HG03280 (cell line): Measurements from ENCODE around the gene LOXL1.
A peak's percentile ranks its signal among the peaks of the same experiment; 100 is the strongest.
"Not testable (repeated sequence)": the region's sequence is repeated elsewhere in the genome, so short reads cannot be mapped to it uniquely, and the experiment has no call there.

ENCODE experiments used
- ATAC-seq: cut with Tn5 transposase; IDR thresholded peaks from one replicate; pipeline ENCODE4 v1.9.1; 2021; ENCODE audit warnings: mild to moderate bottlenecking, moderate library complexity; ENCODE audit not compliant: unreplicated experiment

LOXL1 gene

DNA sequence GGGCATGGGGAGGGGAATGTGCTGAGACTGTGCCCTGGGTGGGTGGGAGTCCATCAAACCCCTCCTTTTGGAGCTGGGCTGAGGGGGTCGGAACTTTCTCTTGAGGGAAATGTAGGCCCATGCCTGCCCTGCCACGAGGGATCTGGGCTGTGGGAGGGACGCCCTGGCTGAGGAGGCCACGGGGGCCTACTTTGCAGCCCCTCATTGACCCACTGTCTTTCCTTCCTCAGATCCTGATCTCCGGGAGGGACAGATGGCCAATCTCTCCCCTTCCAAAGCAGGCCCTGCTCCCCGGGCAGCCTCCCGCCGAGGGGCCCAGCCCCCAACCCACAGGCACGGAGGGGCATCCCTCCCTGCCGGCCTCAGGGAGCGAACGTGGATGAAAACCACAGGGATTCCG is 25.3 kb downstream of the LOXL1 start:
- no peak for ATAC-seq

DNA sequence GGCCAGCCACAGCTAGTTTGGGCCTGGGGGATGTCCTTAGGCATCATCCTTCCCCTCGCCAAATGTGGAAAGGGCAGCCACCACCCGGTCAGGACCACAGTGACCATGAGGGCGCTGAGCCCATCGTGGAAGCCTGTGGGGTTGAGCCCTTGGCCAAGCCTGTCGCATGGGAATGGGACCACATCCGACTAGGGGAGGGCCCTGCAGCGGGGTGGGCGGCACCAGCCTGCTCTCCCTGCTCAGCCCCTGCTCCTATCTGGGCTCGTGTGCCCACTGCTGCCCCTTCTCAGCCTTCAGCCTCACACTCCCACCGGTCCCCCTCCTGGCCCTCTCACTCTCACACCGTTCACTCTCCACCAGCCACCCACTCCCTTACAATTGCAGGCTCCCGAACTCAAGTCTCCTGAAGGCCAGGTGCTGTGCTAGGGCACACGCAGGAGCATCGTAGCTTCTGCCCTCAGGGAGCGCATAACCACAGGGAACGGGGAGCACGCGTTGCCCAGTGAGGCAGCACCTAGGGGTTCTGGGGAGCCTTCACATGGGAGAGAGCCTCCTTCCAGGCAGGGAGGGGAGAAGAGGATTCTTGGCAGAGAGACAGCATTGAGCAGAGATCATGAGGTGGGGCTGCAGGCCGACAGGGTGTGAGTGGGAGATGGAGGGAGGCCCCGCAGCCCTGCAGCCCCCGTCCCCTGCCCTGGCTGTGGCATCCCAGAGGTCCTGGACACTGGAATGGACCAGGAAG is 26.1 kb downstream of the LOXL1 start:
- no peak for ATAC-seq

DNA sequence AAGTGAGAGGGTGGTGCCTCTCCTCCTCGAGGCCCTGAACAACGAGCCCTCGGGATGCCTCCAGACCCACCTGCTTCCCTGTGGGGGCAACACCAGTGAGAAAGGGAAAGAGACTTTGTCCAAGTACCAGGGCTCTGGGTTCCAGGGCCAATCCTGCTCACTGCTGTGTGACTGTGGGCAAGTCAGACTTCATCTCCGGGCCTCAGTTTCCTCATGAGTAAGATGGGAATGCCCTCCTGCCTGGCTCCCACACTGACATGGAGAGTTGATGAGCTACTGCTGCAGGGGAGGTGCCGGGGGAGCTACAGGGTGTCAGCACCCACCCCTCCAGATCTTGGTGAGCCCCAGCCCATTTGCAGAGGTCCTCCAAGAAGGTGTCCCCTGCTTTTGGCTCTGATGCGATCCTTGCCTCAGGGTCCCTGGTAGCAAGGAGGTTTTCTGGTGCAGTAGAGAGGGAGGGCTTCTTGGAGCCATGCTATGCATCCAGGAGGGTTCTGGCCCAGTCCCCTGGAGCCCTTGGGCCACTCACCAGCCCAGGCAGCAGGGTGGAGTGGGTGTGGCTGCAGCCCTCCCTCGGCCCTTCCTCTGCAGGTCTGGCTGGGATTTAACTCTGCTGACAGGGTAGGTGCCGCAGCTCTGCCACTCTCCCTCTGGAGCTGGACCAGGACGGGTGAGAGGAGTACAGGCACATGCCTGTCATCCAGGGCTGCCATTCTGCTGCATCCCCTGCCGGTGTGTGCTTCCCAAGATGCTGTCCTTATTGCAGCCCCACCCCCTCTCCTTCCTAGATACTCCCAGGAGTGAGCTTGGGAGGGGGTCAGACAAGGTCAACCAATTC is 26.9 kb downstream of the LOXL1 start:
- no peak for ATAC-seq

DNA sequence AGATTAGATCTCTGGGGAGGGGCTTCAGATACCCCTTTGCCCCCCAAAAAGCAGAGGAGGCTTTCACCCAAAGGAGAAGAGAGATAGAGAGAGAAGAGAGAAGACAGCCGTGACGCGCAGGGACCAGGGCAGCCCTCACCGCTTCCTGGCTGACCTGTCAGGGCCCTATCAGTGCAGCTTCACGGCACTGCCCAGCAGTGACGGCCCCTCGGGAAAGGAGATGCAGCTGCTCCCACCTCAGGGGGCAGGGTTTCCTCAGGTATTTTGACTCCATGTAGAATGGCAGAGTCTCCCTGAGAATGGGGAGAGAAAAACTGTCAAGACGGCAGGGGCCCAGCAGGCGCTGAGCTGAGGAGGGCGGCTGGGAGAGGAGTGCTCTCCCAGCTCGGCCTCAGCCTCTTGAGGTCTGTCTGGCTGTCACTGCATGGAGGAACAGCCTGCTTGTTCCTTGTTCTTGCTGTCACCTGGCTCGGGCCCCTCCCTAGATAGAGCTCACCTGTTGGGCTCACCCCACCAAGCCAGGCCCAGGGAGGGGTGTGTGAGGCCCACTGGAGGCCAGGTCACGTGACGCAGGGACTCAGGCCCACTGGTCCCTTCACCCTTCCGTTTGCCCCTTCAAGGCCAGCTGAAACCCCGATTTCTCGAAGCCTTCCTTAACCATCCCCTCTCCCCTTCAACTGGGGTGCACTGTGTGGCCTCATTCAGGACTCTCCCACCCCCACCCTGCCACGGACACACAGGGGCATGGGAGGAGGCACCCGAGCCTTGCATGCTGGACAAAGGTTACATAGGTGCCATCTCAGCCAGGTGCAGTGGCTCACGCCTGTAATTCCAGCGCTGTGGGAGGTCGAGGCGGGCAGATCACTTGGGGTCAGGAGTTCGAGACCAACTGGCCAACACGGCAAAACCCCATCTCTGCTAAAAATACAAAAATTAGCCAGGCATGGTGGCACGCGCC is 28.2 kb downstream of the LOXL1 start:
- no peak for ATAC-seq

DNA sequence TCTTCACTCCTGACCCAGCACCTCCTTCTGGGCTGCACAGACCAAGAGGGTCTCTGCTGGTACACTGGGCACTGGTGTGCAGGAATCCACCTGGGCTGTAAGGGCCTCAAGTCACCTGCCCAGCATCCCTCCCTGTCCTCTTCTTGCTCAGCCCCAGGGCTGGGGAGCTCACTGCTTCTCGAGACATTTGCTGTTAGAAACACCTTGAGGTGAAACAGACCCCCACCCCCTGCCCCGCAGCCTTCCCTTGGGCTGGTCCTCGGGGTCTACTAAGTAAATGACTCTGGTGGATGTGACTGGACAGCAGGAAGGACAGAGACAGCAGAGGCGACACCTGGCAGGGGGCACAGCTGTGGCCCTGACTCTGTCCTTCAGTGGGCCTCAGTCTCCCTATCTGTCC is 29.1 kb downstream of the LOXL1 start:
- ATAC-seq, result no peak

DNA sequence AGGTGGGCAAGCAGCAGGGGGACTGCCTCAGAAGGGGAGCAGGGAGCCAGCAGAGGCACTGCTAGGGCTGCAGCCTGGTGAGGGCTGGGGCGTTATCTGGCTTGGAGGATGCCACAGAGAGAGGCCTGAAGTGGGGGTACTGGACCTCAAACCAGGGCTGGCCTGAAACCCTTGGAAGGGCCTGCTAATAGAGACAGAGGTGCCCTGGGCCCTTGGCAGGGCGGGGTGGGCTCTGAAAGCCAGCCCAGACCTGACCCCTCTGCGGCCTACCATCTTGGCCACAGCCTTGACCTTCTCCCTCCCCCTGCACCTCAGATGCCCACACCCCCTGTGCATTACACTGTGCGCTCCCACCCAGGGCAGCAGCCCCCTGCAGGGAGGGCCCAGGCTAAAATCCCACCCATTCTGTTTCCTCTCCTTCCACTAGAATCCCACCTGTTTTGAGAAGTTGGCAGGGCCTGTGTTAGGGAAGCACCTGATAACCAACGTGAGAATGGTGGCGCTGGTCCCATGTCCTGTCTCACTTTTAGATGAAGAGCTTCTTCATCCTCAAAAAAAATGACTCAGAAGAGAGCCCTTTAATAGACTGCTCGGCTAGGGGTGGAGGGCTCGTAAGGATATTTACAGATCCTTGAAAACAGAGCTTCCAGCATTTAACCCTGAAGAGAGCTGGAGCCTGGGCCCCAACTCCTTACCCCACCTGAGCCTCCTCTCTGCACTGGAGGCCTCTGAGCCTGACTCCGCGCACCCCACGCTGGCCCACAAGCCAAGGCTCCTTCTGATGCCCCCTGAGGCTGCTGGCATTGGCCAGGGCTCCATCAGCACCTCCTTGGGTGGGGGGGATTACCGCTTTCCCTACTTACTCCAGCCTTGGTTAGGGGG is 29.8 kb downstream of the LOXL1 start:
- no peak for ATAC-seq

DNA sequence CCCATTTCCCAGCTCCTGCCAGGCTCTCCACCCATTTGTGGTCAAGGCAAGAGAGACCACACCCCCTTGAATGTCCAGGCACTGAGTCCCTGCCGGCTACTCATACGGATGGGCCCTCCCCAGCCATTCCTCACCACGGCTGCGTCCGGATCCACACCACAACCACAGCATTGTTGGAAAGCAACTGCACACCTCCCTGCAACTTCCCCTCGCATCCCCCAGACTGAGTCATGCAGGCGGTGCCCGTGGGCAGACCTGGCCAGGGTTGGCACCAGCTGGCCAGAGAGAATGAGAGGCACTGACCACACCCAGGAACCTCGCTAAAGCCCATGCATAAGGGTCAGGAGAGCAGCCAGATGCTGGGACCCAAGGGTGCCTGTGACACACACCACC is 30.5 kb downstream of the LOXL1 start:
- ATAC-seq, result no peak

DNA sequence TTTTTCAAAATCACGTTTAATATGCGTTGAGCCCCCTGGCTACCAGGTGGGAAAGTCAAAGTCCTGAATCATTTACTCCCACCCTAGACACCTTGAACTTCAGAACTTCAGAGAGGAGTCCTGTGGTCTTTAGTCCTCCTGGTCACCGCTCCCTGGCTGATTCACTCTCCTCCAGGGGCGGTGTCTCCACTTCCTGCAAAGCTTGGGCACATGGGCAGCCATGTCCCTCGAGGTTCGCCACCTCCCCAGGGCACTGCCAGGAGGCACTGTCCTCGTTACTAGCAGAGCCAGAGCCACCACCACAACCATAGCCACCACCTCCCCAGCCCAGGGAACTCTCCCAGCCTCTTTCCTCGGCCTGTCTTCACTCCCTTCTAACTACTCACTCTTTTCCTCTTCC is 31.0 kb downstream of the LOXL1 start:
- ATAC-seq, result no peak

DNA sequence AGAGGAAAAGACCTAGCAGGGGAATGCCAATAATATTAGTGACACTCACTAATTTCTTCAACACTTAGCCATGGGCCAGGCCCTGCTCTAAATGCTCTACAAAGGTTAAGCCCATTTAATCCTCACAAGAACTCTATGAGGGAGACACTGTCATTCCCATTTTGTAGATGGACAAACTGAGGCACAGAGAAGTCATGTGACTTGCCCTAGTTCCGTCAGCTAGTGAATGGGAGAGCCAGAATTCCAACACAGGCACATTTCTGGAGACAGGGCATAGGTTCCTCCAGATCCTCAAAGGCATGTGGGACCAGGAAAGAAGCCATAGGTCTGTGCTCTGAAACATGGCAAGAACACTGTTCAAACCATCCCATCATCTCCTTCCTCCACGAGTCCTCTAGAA is 31.5 kb downstream of the LOXL1 start:
- ATAC-seq, result no peak

DNA sequence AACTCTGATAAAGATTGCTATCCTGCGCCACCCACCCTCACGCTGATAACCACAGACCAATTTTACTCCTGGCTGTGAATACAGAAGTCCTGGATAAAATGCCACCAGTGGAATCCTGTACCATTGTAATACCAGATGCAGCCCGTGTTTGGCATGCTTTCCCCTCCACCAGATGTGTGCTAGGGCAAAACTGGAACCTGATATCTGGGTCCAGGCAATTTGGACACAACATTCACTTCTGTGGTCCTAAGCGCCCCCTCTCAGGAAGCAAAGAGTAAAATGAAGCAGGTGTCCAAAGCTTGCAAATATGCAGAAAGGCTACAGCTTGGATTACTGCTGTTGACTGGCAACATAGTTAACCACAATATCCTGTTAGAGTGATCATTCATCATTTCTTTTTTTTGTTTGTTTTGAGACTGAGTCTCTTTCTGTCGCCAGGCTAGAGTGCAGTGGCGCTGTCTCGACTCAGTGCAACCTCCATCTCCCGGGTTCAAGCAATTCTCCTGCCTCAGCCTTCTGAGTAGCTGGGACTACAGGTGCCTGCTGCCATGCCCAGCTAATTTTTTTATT is 32.8 kb downstream of the LOXL1 start:
- ATAC-seq, result no peak

DNA sequence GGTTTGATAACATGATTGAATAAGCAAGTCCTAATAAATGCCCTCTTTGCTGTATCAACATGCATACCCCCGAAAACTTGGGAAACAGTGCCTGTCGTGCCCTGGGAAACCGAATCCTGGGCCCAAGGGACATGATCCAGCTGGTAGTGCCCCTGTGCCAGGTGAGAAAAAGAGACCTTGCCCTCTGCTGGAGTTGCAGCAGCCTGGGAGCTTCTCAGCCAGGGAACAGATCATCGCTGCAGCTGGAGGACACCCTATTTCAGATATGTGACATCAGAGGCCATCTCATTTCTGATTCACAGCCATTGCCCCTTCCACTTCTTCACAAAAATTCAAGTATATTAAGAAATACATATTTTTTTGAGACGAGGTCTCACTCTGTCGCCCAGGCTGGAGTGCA is 33.5 kb downstream of the LOXL1 start:
- no peak for ATAC-seq

DNA sequence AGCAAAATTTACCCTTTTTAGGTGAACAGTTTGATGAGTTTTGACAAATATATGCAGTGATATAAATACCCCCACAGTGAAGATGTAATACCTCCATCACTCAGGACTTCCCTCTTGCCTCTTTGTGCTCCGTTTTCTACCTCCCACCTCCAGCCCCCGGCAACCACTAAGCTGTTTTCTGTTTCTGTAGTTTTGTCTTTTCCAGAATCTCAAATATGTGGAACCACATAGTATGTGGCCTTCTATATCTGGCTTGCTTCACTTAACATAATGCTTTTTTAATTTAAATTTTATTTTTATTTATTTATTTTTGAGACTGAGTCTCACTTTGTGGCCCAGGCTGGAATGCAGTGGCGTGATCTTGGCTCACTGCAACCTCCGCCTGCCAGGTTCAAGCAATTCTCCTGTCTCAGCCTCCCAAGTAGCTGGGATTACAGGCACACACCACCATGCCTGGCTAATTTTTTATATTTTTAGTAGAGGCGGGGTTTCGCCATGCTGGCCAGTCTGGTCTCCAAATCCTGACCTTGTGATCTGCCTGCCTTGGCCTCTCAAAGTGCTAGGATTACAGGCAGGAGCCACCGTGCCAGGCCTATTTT is 34.3 kb downstream of the LOXL1 start:
- ATAC-seq, result not testable (repeated sequence)

DNA sequence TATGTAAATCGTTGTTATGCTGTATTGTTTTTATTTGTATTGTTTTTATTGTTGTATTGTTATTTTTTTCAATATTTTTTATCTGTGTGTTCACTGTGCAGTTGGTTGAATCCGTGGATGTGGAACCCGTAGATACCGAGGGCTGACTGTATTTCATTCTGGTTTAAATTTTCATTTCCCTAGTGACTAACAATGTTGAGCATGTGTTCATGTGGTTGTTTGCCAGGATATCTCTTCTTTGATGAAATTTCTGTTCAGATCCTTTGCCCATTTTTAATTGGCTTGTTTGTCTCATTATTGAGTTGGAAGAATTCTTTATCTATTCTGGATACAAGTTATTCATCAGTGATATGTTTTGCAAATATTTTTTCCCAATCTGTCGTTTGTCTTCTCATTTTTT is 36.2 kb downstream of the LOXL1 start:
- no peak for ATAC-seq

DNA sequence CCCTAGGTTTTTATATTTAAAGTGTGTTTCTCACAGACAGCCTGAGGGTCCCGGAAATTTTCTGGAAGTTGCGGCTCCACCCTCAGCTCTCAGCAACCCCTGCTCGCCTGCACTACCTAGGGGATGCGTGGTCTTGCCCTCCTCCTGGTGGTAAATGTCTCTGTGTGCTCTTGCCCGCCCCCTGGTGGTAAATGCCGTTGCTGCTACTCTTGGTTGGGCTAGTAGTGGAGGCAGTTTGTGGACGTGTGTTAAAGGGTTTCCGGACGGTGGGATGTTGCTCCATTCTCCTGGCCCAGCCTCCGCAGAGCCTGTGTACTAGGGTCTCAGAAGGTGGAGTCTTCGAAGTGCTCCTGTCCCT is 38.5 kb downstream of the LOXL1 start:
- peak; percentile 72 for ATAC-seq

DNA sequence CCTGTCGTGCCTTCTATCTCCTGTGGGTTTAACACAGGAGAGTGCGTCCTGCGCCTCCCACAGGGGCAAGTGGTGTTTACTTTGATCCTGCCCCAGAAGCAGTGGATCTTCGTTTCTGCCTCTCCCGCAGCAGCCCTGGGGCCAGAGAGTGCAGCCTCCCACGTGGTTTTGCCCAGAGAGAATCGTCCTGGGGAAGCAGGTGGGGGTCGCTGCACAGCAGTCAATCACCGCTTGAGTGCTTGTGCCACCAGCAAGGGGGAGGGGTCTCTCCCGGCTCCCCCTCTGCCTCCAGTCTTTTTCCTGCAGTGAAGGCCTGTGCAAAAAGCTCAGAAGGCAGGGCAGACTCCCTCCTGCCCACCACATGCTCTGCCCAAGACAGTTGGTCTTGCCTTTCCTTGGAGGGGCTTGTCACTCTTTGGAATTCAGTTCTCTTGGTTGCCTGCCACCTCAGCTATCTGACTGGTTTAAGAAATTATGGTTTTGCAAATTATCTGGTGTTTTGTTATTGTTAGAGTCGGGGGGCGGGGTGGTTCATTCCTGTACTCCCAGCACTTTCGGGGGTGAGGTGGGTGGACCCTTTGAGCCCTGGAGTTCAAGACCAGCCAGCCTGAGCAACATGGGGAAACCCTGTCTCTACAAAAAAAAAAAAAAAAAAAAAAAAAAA is 39.0 kb downstream of the LOXL1 start:
- peak; percentile 32 for ATAC-seq

DNA sequence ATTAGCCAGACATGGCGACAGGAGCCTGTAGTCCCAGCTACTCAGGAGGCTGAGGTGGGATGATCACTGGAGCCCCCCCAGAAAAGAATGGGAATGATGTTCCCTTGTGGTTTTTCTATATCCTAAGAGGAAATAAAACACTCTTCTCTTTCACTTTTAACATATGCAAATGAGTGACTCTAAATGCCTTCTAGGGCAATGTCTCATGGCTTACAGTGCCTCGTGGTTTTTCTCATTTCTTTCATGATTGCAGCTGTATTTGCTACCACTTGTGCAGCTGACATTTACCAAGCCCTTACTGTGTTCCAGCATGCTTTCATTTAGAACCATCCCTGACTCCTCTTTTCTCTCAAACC is 39.5 kb downstream of the LOXL1 start:
- ATAC-seq, result no peak

DNA sequence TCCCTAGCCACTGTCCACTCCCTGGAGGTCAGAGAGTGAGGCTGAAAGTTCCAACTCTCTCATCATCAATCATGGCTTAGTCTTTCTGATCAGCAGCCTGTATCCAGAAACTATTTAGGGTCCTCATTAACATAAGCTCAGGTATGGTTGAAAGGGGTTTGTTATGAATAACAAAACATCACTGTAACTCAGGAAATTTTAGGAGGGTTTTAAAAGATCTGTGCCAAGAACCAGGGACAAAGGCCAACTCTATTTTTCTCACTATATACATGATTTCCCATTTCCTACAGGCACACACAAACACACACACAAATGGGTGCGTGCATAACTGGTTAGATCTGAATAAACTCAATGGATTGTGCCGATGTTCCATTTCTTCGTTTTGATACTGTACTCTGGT is 42.2 kb downstream of the LOXL1 start:
- ATAC-seq, result no peak

DNA sequence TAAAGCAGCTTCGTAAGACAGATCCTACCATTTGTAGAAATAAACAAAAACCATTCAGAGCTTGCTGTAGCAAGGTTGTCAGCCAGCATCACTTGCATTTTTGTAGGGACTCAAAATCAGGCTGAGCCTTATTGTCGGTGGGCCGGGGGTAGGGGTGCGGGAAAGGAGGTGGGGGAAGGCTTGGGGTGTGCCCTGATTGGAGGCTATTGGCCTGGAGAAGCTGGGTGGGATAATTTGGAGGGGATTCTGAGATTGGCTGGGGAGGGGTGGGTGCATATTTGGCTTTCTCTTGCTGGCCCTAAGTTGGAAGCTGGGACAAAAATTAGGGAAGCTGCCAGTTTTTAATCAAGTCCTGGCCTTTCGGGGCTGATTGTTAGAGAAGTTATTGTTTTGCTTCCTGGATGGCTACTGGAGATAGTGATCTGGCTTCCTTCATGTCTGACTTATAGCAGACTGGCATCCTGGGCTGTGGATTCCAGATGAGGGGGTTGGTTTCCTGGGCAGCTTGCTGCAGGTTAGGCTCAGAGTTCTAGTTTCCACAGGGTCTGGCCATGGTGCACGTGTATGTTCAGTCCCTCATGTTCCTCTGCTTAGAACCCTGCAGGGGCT is 43.0 kb downstream of the LOXL1 start:
- no peak for ATAC-seq
